ENCODE data around the gene PC.
"Not testable (repeated sequence)": the region's sequence is repeated elsewhere in the genome, so short reads cannot be mapped to it uniquely, and the experiment has no call there.

Gene PC

DNA sequence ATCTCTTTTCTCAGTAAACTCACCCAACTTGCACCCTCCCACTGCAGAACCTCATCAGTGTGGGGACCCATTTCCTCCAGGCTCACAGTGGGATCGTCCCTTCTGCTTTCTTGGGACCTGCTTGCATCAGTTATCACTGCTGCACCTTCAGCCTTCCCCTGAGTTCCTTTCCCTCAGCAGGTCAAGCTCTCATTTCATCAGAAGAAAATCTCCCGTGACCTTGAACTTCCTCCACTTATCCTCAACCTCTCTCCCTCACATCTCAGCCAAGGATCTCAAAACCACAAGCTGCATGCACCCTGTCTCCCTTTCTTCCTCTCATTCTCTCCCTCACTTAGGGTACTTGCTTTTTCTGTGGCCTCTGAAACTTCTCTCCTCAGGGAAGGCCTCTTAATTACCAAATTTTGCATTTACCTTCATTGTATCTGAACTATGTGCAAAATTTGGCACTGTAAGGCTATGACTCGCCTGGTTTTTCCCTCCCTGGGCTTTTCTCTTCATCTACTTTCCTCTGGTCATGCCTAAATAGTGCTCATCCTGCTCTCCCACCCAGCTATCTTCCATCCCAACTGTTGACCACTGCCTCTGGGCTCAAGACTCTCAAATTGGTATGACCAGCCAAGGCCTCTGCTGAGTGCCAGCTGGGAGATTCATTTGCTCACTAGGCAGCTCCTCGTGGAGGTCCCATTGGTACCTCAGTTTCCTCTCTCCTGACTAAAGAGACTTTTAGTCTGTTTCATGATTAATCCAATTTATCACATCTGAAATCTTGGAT lies 117.7 kb downstream of the PC start:
- H3K27ac ChIP-seq: 0 out of 2 replicates have a peak overlapping the region, but pooled peaks have one; percentile 0
- TF ChIP-seq, protein P1, sequence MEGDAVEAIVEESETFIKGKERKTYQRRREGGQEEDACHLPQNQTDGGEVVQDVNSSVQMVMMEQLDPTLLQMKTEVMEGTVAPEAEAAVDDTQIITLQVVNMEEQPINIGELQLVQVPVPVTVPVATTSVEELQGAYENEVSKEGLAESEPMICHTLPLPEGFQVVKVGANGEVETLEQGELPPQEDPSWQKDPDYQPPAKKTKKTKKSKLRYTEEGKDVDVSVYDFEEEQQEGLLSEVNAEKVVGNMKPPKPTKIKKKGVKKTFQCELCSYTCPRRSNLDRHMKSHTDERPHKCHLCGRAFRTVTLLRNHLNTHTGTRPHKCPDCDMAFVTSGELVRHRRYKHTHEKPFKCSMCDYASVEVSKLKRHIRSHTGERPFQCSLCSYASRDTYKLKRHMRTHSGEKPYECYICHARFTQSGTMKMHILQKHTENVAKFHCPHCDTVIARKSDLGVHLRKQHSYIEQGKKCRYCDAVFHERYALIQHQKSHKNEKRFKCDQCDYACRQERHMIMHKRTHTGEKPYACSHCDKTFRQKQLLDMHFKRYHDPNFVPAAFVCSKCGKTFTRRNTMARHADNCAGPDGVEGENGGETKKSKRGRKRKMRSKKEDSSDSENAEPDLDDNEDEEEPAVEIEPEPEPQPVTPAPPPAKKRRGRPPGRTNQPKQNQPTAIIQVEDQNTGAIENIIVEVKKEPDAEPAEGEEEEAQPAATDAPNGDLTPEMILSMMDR (conservative IDR thresholded peaks at IDR 0.05): no peak

- TF ChIP-seq, protein P1 (conservative IDR thresholded peaks at IDR 0.05): no peak
- no peak overlapping the region for H3K27ac ChIP-seq
Observed at GRCh38 chr11:66835768-66836405, 122.3 kb downstream of the PC start.

DNA sequence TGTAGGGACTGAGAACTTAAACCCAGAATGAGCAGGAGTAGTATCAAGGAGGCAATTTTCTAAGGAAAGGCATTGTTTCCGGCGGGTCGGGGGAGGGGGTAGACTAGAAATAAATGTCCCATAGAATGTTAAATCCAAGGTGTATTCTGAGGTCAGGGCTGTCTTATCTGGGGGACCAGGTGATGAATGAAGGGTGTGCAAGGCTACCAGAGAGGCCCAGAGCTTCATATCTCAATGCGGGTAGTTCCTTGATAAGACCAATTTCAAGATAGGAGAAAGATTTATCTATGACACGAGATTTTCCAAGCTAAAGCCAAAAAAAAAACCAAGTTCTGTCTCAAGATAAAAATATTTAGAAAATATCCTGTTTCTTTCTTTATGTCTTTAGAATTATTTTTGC lies 123.2 kb downstream of the PC start:
- TF ChIP-seq, protein P1 (conservative IDR thresholded peaks at IDR 0.05): no peak

GRCh38 chr11:66834539-66834845 lies 123.7 kb downstream of the PC start:
- no peak overlapping the region for H3K27ac ChIP-seq
- TF ChIP-seq, protein P1 (conservative IDR thresholded peaks at IDR 0.05): no peak; the same call in none of the 2 replicates

More for the DNA sequence above, 123.2 kb downstream of the PC start:
- no peak overlapping the region for H3K27ac ChIP-seq

- H3K27ac ChIP-seq: not testable (repeated sequence)
Observed at GRCh38 chr11:66824573-66824972, 133.6 kb downstream of the PC start.

DNA sequence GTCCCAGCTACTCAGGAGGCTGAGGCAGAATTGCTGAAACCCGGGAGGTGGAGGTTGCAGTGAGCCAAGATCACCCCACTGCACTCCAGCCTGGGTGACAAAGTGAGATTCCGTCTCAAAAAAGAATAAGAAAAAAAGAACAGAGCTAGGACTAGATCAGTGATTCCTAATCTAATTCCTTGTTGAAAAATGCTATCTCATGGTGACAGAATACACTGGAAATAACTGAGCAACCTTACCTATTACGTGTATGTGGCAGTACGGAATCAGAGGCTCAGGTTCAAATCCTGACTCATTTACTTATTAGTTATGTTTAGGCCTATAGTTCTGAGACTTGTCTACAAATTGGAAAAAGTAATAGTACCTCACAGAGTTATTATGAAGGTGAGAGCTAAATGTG lies 134.5 kb downstream of the PC start:
- H3K27ac ChIP-seq: no peak overlapping the region
- TF ChIP-seq, protein P1 (conservative IDR thresholded peaks at IDR 0.05): no peak

- no peak overlapping the region for H3K27ac ChIP-seq
- TF ChIP-seq, protein P1 (conservative IDR thresholded peaks at IDR 0.05): no peak
Observed at GRCh38 chr11:66820901-66821300, 137.3 kb downstream of the PC start.

DNA sequence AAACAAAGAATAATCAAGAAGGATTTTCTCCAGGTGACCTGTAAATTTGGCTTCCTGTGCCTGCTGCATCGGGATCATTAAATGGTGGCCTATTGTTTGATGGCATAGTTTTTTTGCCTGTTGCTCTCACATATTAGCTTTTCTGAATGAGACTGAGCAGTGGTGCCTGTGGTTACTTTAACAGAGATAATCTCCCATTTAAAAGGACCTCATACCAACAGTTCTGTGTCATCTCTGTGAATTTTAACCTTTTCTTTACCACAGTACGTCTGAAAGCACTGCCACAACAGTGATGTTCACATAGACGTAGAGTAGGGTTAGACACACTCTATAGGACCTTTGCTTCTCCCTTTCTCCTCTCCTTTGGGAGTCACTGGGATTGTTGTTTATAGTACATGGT lies 137.8 kb downstream of the PC start:
- H3K27ac ChIP-seq: no peak overlapping the region
- TF ChIP-seq, protein P1 (conservative IDR thresholded peaks at IDR 0.05): no peak

Measured in VCaP (cell line).